ENCODE data around the gene STK11.
A peak's percentile ranks its signal among the peaks of the same experiment; 100 is the strongest.

The STK11 gene

DNA sequence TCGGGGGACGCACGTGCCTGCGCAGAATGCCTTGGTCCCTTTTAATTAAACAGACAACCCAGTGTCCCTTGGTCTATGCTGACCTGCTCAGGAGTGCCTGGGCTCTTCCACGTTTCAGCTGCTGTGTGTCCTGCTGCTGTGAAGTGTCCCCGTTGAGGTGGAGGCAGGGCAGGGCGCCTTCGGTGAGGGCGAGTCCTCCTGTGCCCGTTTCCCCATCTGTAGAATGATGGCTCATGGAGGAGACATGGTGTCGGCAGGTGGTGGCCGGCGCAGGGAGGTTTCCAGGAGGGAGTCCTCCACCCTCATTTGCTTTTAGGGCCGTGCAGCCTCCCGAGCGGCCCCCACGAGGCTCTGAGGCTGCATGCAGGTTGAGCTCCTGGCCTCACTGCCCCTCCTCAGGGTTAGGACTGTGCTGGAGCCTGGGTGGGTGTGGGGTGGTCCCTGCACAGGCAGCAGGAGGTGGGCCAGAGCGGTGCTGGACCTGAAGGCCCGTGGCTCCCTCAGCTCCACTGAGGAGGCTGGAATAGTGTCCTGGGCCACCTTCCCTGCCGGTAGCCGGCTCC is 8.8 kb downstream of the STK11 start:
- Histone ChIP-seq H2BK5ac (ENCODE audit: low read length) (no peak overlapping the region), H4K5ac (ENCODE audit: low read length) (no peak overlapping the region), H3K4ac (ENCODE audit: low read depth, low read length) (no peak overlapping the region), H3K27me3 (ENCODE audit: insufficient read depth, low read length, poor library complexity) (no peaks in the 10 kb centered on the region), H3K79me1 (ENCODE audit: low read length) (peaks cover 32% of the 10 kb centered on the region), H3K23ac (ENCODE audit: low read length) (no peak overlapping the region), H2AK5ac (ENCODE audit: low read length) (no peak overlapping the region), H2BK120ac (ENCODE audit: low read depth, low read length) (no peak overlapping the region), H3K36me3 (ENCODE audit: control insufficient read depth, insufficient read depth, low read length) (peaks cover 2% of the 10 kb centered on the region), H3K4me2 (ENCODE audit: low read length) (no peak overlapping the region), H3K27ac (ENCODE audit: low read depth, low read length) (no peak overlapping the region), H3K79me2 (ENCODE audit: control insufficient read depth, insufficient read depth, low read length) (peaks cover 72% of the 10 kb centered on the region), H3K4me1 (ENCODE audit: control insufficient read depth, low read depth, low read length) (no peaks in the 10 kb centered on the region), H2BK15ac (replicated peaks; ENCODE audit: low read depth) (no peak overlapping the region), H3K4me3 (ENCODE audit: low read length) (no peak overlapping the region), H3K9ac (ENCODE audit: low read length) (no peak overlapping the region), H4K8ac (ENCODE audit: low read depth, low read length) (no peak overlapping the region), H3K56ac (ENCODE audit: low read length) (no peak overlapping the region), H3K18ac (ENCODE audit: low read length) (no peak overlapping the region)
- DNase-seq: no peak
- no CpG with 5 or more reads among the region's 21 CpGs for WGBS (ENCODE audit: extremely low coverage, insufficient coverage, low lambda C conversion rate)

GRCh38 chr19:1214862-1215731 is 9.5 kb downstream of the STK11 start:
- Histone ChIP-seq H3K4me2 (ENCODE audit: low read length) (no peak overlapping the region), H4K8ac (ENCODE audit: low read depth, low read length) (no peak overlapping the region), H3K4me1 (ENCODE audit: control insufficient read depth, low read depth, low read length) (no peaks in the 10 kb centered on the region), H2BK120ac (ENCODE audit: low read depth, low read length) (no peak overlapping the region), H3K56ac (ENCODE audit: low read length) (no peak overlapping the region), H2BK5ac (ENCODE audit: low read length) (no peak overlapping the region), H3K79me1 (ENCODE audit: low read length) (peaks cover 27% of the 10 kb centered on the region), H2BK15ac (replicated peaks; ENCODE audit: low read depth) (no peak overlapping the region), H4K5ac (ENCODE audit: low read length) (no peak overlapping the region), H3K36me3 (ENCODE audit: control insufficient read depth, insufficient read depth, low read length) (no peaks in the 10 kb centered on the region), H3K4ac (ENCODE audit: low read depth, low read length) (no peak overlapping the region), H3K9ac (ENCODE audit: low read length) (no peak overlapping the region), H3K27me3 (ENCODE audit: insufficient read depth, low read length, poor library complexity) (no peaks in the 10 kb centered on the region), H3K23ac (ENCODE audit: low read length) (no peak overlapping the region), H3K79me2 (ENCODE audit: control insufficient read depth, insufficient read depth, low read length) (peaks cover 65% of the 10 kb centered on the region), H3K18ac (ENCODE audit: low read length) (no peak overlapping the region), H2AK5ac (ENCODE audit: low read length) (no peak overlapping the region), H3K4me3 (ENCODE audit: low read length) (no peak overlapping the region), H3K27ac (ENCODE audit: low read depth, low read length) (no peak overlapping the region)
- WGBS (ENCODE audit: extremely low coverage, insufficient coverage, low lambda C conversion rate): no CpG with 5 or more reads among the region's 26 CpGs
- no peak for DNase-seq

DNA sequence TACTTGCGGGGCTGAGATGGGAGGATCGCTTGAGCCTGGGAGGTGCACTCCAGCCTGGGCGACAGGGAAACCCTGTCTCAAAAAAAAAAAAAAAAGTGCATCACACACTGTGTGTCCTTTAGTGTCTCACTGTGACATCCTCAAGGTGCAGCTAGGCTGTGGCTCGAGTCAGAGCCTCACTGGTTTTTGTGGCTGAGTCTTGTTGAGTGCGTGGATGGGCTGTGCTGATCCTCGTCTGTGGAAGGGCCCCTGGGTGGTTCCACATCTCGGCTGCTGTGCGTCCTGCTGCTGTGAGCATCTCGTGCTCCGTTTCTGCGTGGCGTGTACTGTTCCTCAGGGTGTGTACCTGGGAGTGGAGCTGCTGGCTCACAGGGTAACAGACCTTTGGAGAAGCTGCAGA is 11.2 kb downstream of the STK11 start:
- no CpG with 5 or more reads among the region's 12 CpGs for WGBS (ENCODE audit: extremely low coverage, insufficient coverage, low lambda C conversion rate)
- H3K9ac ChIP-seq (ENCODE audit: low read length): no peak overlapping the region
- H3K4me1 ChIP-seq (ENCODE audit: control insufficient read depth, low read depth, low read length): no peaks in the 10 kb centered on the region
- no peak overlapping the region for H3K56ac ChIP-seq (ENCODE audit: low read length)
- H3K36me3 ChIP-seq (ENCODE audit: control insufficient read depth, insufficient read depth, low read length): no peaks in the 10 kb centered on the region
- H3K79me1 ChIP-seq (ENCODE audit: low read length): peaks cover 27% of the 10 kb centered on the region
- H4K8ac ChIP-seq (ENCODE audit: low read depth, low read length): no peak overlapping the region
- no peak for DNase-seq
- H3K79me2 ChIP-seq (ENCODE audit: control insufficient read depth, insufficient read depth, low read length): peaks cover 50% of the 10 kb centered on the region
- no peak overlapping the region for H3K4me3 ChIP-seq (ENCODE audit: low read length)
- H2BK5ac ChIP-seq (ENCODE audit: low read length): no peak overlapping the region
- H3K23ac ChIP-seq (ENCODE audit: low read length): no peak overlapping the region
- no peak overlapping the region for H3K4me2 ChIP-seq (ENCODE audit: low read length)
- H2AK5ac ChIP-seq (ENCODE audit: low read length): no peak overlapping the region
- no peak overlapping the region for H3K27ac ChIP-seq (ENCODE audit: low read depth, low read length)
- H3K18ac ChIP-seq (ENCODE audit: low read length): no peak overlapping the region
- H2BK15ac ChIP-seq (replicated peaks; ENCODE audit: low read depth): no peak overlapping the region
- H3K4ac ChIP-seq (ENCODE audit: low read depth, low read length): no peak overlapping the region
- H3K27me3 ChIP-seq (ENCODE audit: insufficient read depth, low read length, poor library complexity): no peaks in the 10 kb centered on the region
- no peak overlapping the region for H2BK120ac ChIP-seq (ENCODE audit: low read depth, low read length)
- no peak overlapping the region for H4K5ac ChIP-seq (ENCODE audit: low read length)

DNA sequence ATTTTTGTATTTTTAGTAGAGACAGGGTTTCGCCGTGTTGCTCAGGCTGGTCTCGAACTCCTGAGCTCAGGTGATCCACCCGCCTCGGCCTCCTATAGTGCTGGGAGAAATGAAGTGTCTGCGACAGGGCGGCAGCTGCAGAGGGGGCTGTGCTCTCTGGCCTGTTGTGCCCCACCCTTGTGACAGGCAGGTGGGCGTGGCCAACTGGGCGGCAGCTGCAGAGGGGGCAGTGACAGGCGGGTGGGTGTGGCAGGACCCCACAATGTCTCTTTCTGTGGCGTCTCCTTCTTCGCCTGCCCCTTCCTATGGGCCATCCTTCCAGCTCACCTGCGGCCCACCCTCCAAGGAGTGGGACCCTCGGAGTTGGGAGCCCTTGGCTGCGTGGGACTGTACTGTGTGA is 11.8 kb downstream of the STK11 start:
- H3K18ac ChIP-seq (ENCODE audit: low read length): no peak overlapping the region
- no peak overlapping the region for H3K56ac ChIP-seq (ENCODE audit: low read length)
- peak overlapping the region; percentile 6 for H3K27ac ChIP-seq (ENCODE audit: low read depth, low read length)
- H4K5ac ChIP-seq (ENCODE audit: low read length): no peak overlapping the region
- H3K4me2 ChIP-seq (ENCODE audit: low read length): no peak overlapping the region
- H3K9ac ChIP-seq (ENCODE audit: low read length): no peak overlapping the region
- H4K8ac ChIP-seq (ENCODE audit: low read depth, low read length): no peak overlapping the region
- no peaks in the 10 kb centered on the region for H3K27me3 ChIP-seq (ENCODE audit: insufficient read depth, low read length, poor library complexity)
- peaks cover 26% of the 10 kb centered on the region for H3K79me1 ChIP-seq (ENCODE audit: low read length)
- no peak overlapping the region for H2BK15ac ChIP-seq (replicated peaks; ENCODE audit: low read depth)
- H3K23ac ChIP-seq (ENCODE audit: low read length): no peak overlapping the region
- H3K4me1 ChIP-seq (ENCODE audit: control insufficient read depth, low read depth, low read length): no peaks in the 10 kb centered on the region
- no peak overlapping the region for H2BK120ac ChIP-seq (ENCODE audit: low read depth, low read length)
- DNase-seq: no peak
- H2BK5ac ChIP-seq (ENCODE audit: low read length): no peak overlapping the region
- H3K4ac ChIP-seq (ENCODE audit: low read depth, low read length): no peak overlapping the region
- no peak overlapping the region for H3K4me3 ChIP-seq (ENCODE audit: low read length)
- no CpG with 5 or more reads among the region's 15 CpGs for WGBS (ENCODE audit: extremely low coverage, insufficient coverage, low lambda C conversion rate)
- H3K79me2 ChIP-seq (ENCODE audit: control insufficient read depth, insufficient read depth, low read length): peaks cover 44% of the 10 kb centered on the region
- H3K36me3 ChIP-seq (ENCODE audit: control insufficient read depth, insufficient read depth, low read length): no peaks in the 10 kb centered on the region
- no peak overlapping the region for H2AK5ac ChIP-seq (ENCODE audit: low read length)

GRCh38 chr19:1218751-1219567 is 13.4 kb downstream of the STK11 start:
- H3K56ac ChIP-seq (ENCODE audit: low read length): no peak overlapping the region
- no peak overlapping the region for H3K27ac ChIP-seq (ENCODE audit: low read depth, low read length)

More at GRCh38 chr19:1218751-1219567, 13.4 kb downstream of the STK11 start:
- Histone ChIP-seq H3K4me2 (ENCODE audit: low read length) (no peak overlapping the region), H2BK15ac (replicated peaks; ENCODE audit: low read depth) (no peak overlapping the region), H3K4me1 (ENCODE audit: control insufficient read depth, low read depth, low read length) (no peaks in the 10 kb centered on the region), H3K23ac (ENCODE audit: low read length) (no peak overlapping the region), H3K18ac (ENCODE audit: low read length) (no peak overlapping the region), H2AK5ac (ENCODE audit: low read length) (no peak overlapping the region), H4K8ac (ENCODE audit: low read depth, low read length) (no peak overlapping the region), H2BK120ac (ENCODE audit: low read depth, low read length) (no peak overlapping the region), H2BK5ac (ENCODE audit: low read length) (no peak overlapping the region), H3K27me3 (ENCODE audit: insufficient read depth, low read length, poor library complexity) (no peaks in the 10 kb centered on the region), H3K9ac (ENCODE audit: low read length) (no peak overlapping the region), H3K4ac (ENCODE audit: low read depth, low read length) (no peak overlapping the region), H3K4me3 (ENCODE audit: low read length) (no peak overlapping the region), H4K5ac (ENCODE audit: low read length) (no peak overlapping the region), H3K79me2 (ENCODE audit: control insufficient read depth, insufficient read depth, low read length) (peaks cover 33% of the 10 kb centered on the region), H3K36me3 (ENCODE audit: control insufficient read depth, insufficient read depth, low read length) (no peaks in the 10 kb centered on the region), H3K79me1 (ENCODE audit: low read length) (peaks cover 18% of the 10 kb centered on the region)
- no peak for DNase-seq
- WGBS (ENCODE audit: extremely low coverage, insufficient coverage, low lambda C conversion rate): no CpG with 5 or more reads among the region's 37 CpGs

All from mesendoderm (in vitro differentiated cells).